ENCODE measurements around the gene FASTKD1. TPM values are rescaled to one million over a fixed set of nuclear protein-coding genes. Genes with fewer than 3 reads are reported as not detected.

The FASTKD1 gene
- total and polyA plus RNA-seq, 2 donors (not counting 3 experiments of a cell fraction or from before 2014, with no cell fraction given): 8.9 to 32.2 TPM

- CTCF ChIA-PET: interaction anchor here (1.0 to 1.7 kb wide), 2 partner anchors 36 to 236 kb away, joined by 3 to 4 read pairs; no protein-coding TSS in a partner anchor
- dilution Hi-C loops (cut with MboI; ENCODE audit: extremely low pct_ligation_motif_present, low sequenced_read_pairs) (no loop called here), intact Hi-C loops (cut with micrococcal nuclease) (no loop called here)
- TF ChIP-seq FOS (IDR thresholded peaks at IDR 0.05; ENCODE audit: borderline replicate concordance, insufficient read depth, low read length) (no peak), EZH2 (IDR thresholded peaks at IDR 0.05; ENCODE audit: borderline replicate concordance, low read depth, low read length, severe bottlenecking) (no peak), MYC (IDR thresholded peaks at IDR 0.05; ENCODE audit: low read depth, low read length) (no peak), GATA2 (IDR thresholded peaks at IDR 0.05; ENCODE audit: insufficient read depth, insufficient read length, low read depth, low read length) (no peak), CTCF (IDR thresholded peaks at IDR 0.05; ENCODE audit: extremely low read depth in 1 of 2, insufficient read depth in 1 of 2, low read depth in 1 of 2, low read length in 2 of 2) (no peak), JUN (IDR thresholded peaks at IDR 0.05; ENCODE audit: borderline replicate concordance, insufficient read depth, insufficient read length, low read depth) (no peak), POLR2A (IDR thresholded peaks at IDR 0.05; ENCODE audit: low read depth, low read length) (no peak), MAX (IDR thresholded peaks at IDR 0.05; ENCODE audit: insufficient read depth, insufficient read length) (no peak), POLR2AphosphoS5 (IDR thresholded peaks at IDR 0.05; ENCODE audit: insufficient read depth, low read depth, low read length) (no peak)
- Histone ChIP-seq H3K79me2 (ENCODE audit: control insufficient read depth, insufficient read depth, low read length) (no peaks in the 10 kb centered on the region), H3K4me2 (ENCODE audit: insufficient read depth, low read length) (no peak overlapping the region), H4K20me1 (replicated peaks; ENCODE audit: control insufficient read depth, extremely low read depth, insufficient read depth, low read length) (no peaks in the 10 kb centered on the region), H3K9ac (replicated peaks; ENCODE audit: extremely low read depth, insufficient read depth, low read length) (no peak overlapping the region), H3K4me1 (ENCODE audit: control insufficient read depth, extremely low read depth, insufficient read depth, low read length) (no peaks in the 10 kb centered on the region), H3K4me3 (replicated peaks in 1 of 3; ENCODE audit: insufficient read depth in 1 of 3, low read depth in 1 of 3, low read length in 3 of 3) (no peak overlapping the region), H3K27ac (ENCODE audit: insufficient read depth, low read depth, low read length) (no peak overlapping the region), H2AFZ (ENCODE audit: low read depth, low read length) (no peak overlapping the region), H3K9me3 (replicated peaks; ENCODE audit: control insufficient read depth, insufficient read depth, low read length) (no peaks in the 10 kb centered on the region), H3K27me3 (ENCODE audit: control insufficient read depth in 2 of 2, insufficient read depth in 2 of 2, low read length in 2 of 2) (no peaks in the 10 kb centered on the region), H3K9me1 (replicated peaks; ENCODE audit: control insufficient read depth, extremely low read depth, insufficient read depth, low read length) (no peaks in the 10 kb centered on the region), H3K36me3 (ENCODE audit: control insufficient read depth in 2 of 2, extremely low read depth in 1 of 2, insufficient read depth in 2 of 2, low read length in 2 of 2) (peaks cover 0 to 2% of the 10 kb centered on the region in 2 experiments)
- no TSS peak for BruUV-seq (replicated peaks)
- no peak for FAIRE-seq
- POLR2A ChIA-PET: no interaction called here
- DNase-seq (ENCODE audit: low read depth, low spot score): no peak
These were observed 82.3 kb downstream of the FASTKD1 start for GRCh38 chr2:169491378-169491777.
